H1 (cell line): Measurements from ENCODE around the gene ANO6. TPM values are rescaled to one million over a fixed set of nuclear protein-coding genes. Genes with fewer than 3 reads are reported as not detected.
A peak's percentile ranks its signal among the peaks of the same experiment; 100 is the strongest.

ENCODE experiments used
- CTCF ChIA-PET: fragments of 300-600 bp; sonication (Branson Sonifier 250); formaldehyde crosslinking; loops from one replicate; lab custom pipeline; 2021; ENCODE audit not compliant: partially characterized antibody; lab: Charles Lee
- POLR2A ChIA-PET: fragments of 300-600 bp; sonication (Branson Sonifier 250); formaldehyde crosslinking; loops from one replicate; lab custom pipeline; 2021; ENCODE audit warnings: inconsistent platforms; ENCODE audit not compliant: partially characterized antibody; lab: Charles Lee
- DNase-seq, 2 experiments: peaks; one replicate each; pipeline versions ENCODE4 v3.0.0 to v3.0.0-alpha.2; 2010 to 2022; ENCODE audit warnings: low spot score in 2 of 2, low read depth in 1 of 2, mixed read lengths in 1 of 2
- FAIRE-seq: peaks from 2 replicates; lab custom pipeline; 2011; peaks lifted over from hg19 to GRCh38; lab: Jason Lieb, UNC
- H2AFZ ChIP-seq: 2 replicates; pipeline ENCODE4 v1.8.1; 2012; ENCODE audit warnings: low read length, inconsistent platforms
- H2AK5ac ChIP-seq: 2 replicates; pipeline ENCODE4 v1.6.1; 2013; ENCODE audit warnings: low read depth, low read length
- H2BK120ac ChIP-seq: replicated peaks from 2 replicates; pipeline ENCODE3; 2013; ENCODE audit warnings: low read depth, low read length, inconsistent platforms
- H2BK12ac ChIP-seq: 2 replicates; pipeline ENCODE4 v1.6.1; 2013; ENCODE audit warnings: low read depth, low read length
- H2BK15ac ChIP-seq: 2 replicates; pipeline ENCODE4 v1.6.1; 2013; ENCODE audit warnings: low read length
- H2BK20ac ChIP-seq: 2 replicates; pipeline ENCODE4 v1.6.1; 2013; ENCODE audit warnings: low read length
- H2BK5ac ChIP-seq: 2 replicates; pipeline ENCODE4 v1.6.1; 2013; ENCODE audit warnings: low read depth, low read length
- H3K14ac ChIP-seq: 2 replicates; pipeline ENCODE4 v1.6.1; 2013; ENCODE audit warnings: inconsistent platforms; ENCODE audit not compliant: insufficient read length
- H3K18ac ChIP-seq: 2 replicates; pipeline ENCODE4 v1.6.1; 2013; ENCODE audit warnings: low read length; ENCODE audit errors: extremely low read depth
- H3K23ac ChIP-seq: 2 replicates; pipeline ENCODE4 v1.6.1; 2013; ENCODE audit warnings: inconsistent platforms; ENCODE audit not compliant: insufficient read length
- H3K23me2 ChIP-seq: 2 replicates; pipeline ENCODE4 v1.6.1; 2013; ENCODE audit warnings: low read depth, low read length
- H3K27ac ChIP-seq: 2 replicates; pipeline ENCODE4 v1.6.1; 2011; ENCODE audit warnings: low read depth, low read length, inconsistent platforms
- H3K27me3 ChIP-seq, 4 experiments: replicated peaks in 1 of 4; 1 replicate in 1 of 4; 2 replicates in 3 of 4; pipeline versions ENCODE4 v1.6.1 to v1.8.1; 2011 to 2013; ENCODE audit warnings: low read length in 3 of 4, mild to moderate bottlenecking in 3 of 4, inconsistent platforms in 2 of 4, mixed read lengths in 2 of 4, moderate library complexity in 1 of 4; ENCODE audit not compliant: control insufficient read depth in 3 of 4, insufficient read depth in 3 of 4; ENCODE audit errors: extremely low read depth in 1 of 4
- H3K36me3 ChIP-seq, 4 experiments: 2 replicates each; pipeline versions ENCODE4 v1.6.1 to v1.8.1; 2011 to 2013; ENCODE audit warnings: mild to moderate bottlenecking in 4 of 4, low read length in 3 of 4, moderate library complexity in 2 of 4, control low read depth in 1 of 4, inconsistent platforms in 1 of 4; ENCODE audit not compliant: insufficient read depth in 4 of 4, control insufficient read depth in 2 of 4
- H3K4ac ChIP-seq: replicated peaks from 2 replicates; pipeline ENCODE3; 2013; ENCODE audit warnings: low read length, low read depth, mixed read lengths, inconsistent platforms; ENCODE audit not compliant: insufficient read length
- H3K4me1 ChIP-seq, 4 experiments: replicated peaks in 1 of 4; 1 replicate in 1 of 4; 2 replicates in 3 of 4; pipeline versions ENCODE4 v1.6.1 to v1.8.1; 2011 to 2013; ENCODE audit warnings: low read length in 3 of 4, inconsistent platforms in 2 of 4, mixed read lengths in 1 of 4; ENCODE audit not compliant: insufficient read depth in 4 of 4, control insufficient read depth in 3 of 4
- H3K4me2 ChIP-seq, 2 experiments: 2 replicates each; pipeline versions ENCODE4 v1.6.1 to v1.8.1; 2011 to 2013; ENCODE audit warnings: low read depth in 2 of 2, low read length in 2 of 2, control low read depth in 1 of 2, inconsistent platforms in 1 of 2, mild to moderate bottlenecking in 1 of 2; ENCODE audit not compliant: insufficient read depth in 1 of 2
- H3K4me3 ChIP-seq, 4 experiments: fragments of 200-600, 300-600 bp in 1 of 4; sonication (generic), shearing (Covaris generic), sonication (Bioruptor Twin) in 1 of 4; 2 replicates each; pipeline versions ENCODE4 v1.5.1 to v1.8.1; 2011 to 2016; ENCODE audit warnings: low read length in 4 of 4, low read depth in 3 of 4, control low read depth in 2 of 4, inconsistent platforms in 2 of 4, mild to moderate bottlenecking in 2 of 4, mixed read lengths in 1 of 4, moderate library complexity in 1 of 4; ENCODE audit not compliant: insufficient read depth in 2 of 4; ENCODE audit errors: extremely low read depth in 1 of 4
- H3K56ac ChIP-seq: replicated peaks from 2 replicates; pipeline ENCODE3; 2013; ENCODE audit warnings: low read depth, mild to moderate bottlenecking, mixed read lengths, low read length, inconsistent platforms; ENCODE audit not compliant: insufficient read length
- H3K79me1 ChIP-seq: 2 replicates; pipeline ENCODE4 v1.6.1; 2013; ENCODE audit warnings: low read depth, low read length, control low read depth
- H3K79me2 ChIP-seq, 2 experiments: 2 replicates each; pipeline versions ENCODE4 v1.6.1 to v1.8.1; 2012 to 2013; ENCODE audit warnings: low read length in 2 of 2, mild to moderate bottlenecking in 2 of 2, inconsistent platforms in 1 of 2; ENCODE audit not compliant: insufficient read depth in 2 of 2, control insufficient read depth in 1 of 2
- H3K9ac ChIP-seq, 4 experiments: replicated peaks in 1 of 4; 1 replicate in 1 of 4; 2 replicates in 3 of 4; pipeline versions ENCODE4 v1.6.1 to v1.8.1; 2011 to 2013; ENCODE audit warnings: low read depth in 3 of 4, low read length in 3 of 4, control low read depth in 2 of 4, mild to moderate bottlenecking in 2 of 4, moderate library complexity in 2 of 4, inconsistent platforms in 1 of 4; ENCODE audit errors: extremely low read depth in 1 of 4
- H3K9me3 ChIP-seq, 2 experiments: 2 replicates each; pipeline versions ENCODE4 v1.6.1 to v1.8.1; 2012 to 2013; ENCODE audit warnings: mild to moderate bottlenecking in 2 of 2, moderate library complexity in 2 of 2, control low read depth in 1 of 2, inconsistent platforms in 1 of 2, low read depth in 1 of 2, low read length in 1 of 2, mixed read lengths in 1 of 2; ENCODE audit not compliant: insufficient read depth in 2 of 2
- H4K20me1 ChIP-seq, 2 experiments: replicated peaks in 1 of 2; 2 replicates each; pipeline versions ENCODE3 to v1.8.1; 2011 to 2013; ENCODE audit warnings: inconsistent platforms in 2 of 2, low read length in 2 of 2, mild to moderate bottlenecking in 1 of 2; ENCODE audit not compliant: insufficient read depth in 2 of 2, control insufficient read depth in 1 of 2
- H4K5ac ChIP-seq: 2 replicates; pipeline ENCODE4 v1.6.1; 2013; ENCODE audit warnings: low read length, low read depth, mixed read lengths, inconsistent platforms; ENCODE audit not compliant: insufficient read length
- H4K8ac ChIP-seq: 2 replicates; pipeline ENCODE4 v1.8.0; 2013; ENCODE audit warnings: mild to moderate bottlenecking, moderate library complexity, low read length, inconsistent platforms; ENCODE audit not compliant: insufficient read depth; ENCODE audit errors: extremely low read depth
- H4K91ac ChIP-seq: replicated peaks from 2 replicates; pipeline ENCODE3; 2013; ENCODE audit warnings: low read length, mixed read lengths, inconsistent platforms; ENCODE audit not compliant: insufficient read length
- ASH2L ChIP-seq: fragments of 200-600, 300-600 bp; sonication (generic); IDR thresholded peaks from one replicate; pipeline ENCODE4 v1.7.1; 2017; ENCODE audit warnings: low read length
- RNF2 ChIP-seq: fragments of 200-900, 300-1000 bp; sonication (generic); IDR thresholded peaks from 2 replicates; pipeline ENCODE4 v1.7.1; 2016; ENCODE audit warnings: borderline replicate concordance, low read depth, mild to moderate bottlenecking, antibody characterized with exemption, low read length; ENCODE audit not compliant: poor library complexity, severe bottlenecking; ENCODE audit errors: missing control alignments
- SP1 ChIP-seq: IDR thresholded peaks from 2 replicates; pipeline ENCODE4 v1.6.1; 2011; ENCODE audit warnings: low read depth, low read length
- WGBS, 2 experiments: shearing (Covaris generic) in 1 of 2; methylation state at CpG; one replicate each; pipeline versions ENCODE4 v1.1.6 to v1.1.7; 2013 to 2015; ENCODE audit warnings: low lambda C conversion rate in 2 of 2, mixed read lengths in 2 of 2, inconsistent platforms in 1 of 2, low coverage in 1 of 2, missing lambda C conversion rate in 1 of 2; ENCODE audit not compliant: insufficient replicate concordance in 2 of 2, insufficient coverage in 1 of 2, insufficient read length in 1 of 2; ENCODE audit errors: extremely low coverage in 1 of 2, missing lambda C conversion rate in 1 of 2; 5-methylcytosine and 5-hydroxymethylcytosine counted together
- polyA plus RNA-seq, 7 experiments: library from polyadenylated mRNA; depleted of rRNA in 3 of 7; stranded (reverse) in 5 of 7; unstranded in 2 of 7; fragments of >200 nt in 5 of 7; fragments of 200-250 nt in 2 of 7; gene quantifications; 1 replicate in 5 of 7; 2 replicates in 1 of 7; 4 replicates in 1 of 7; pipeline versions ENCODE4 v1.2.1 to v1.2.3, GENCODE V29; 2011 to 2013; ENCODE audit warnings: missing spikeins in 2 of 7, mixed read lengths in 2 of 7
- total RNA-seq: library from RNA; stranded (reverse); fragmentation: NEBNext Ultra II Directional; extraction: Animal tissue kit (Norgen Biotek cat#: 25700); gene quantifications from 2 replicates; pipeline ENCODE4 v1.2.1, GENCODE V29; 2021

ANO6 gene
- total and polyA plus RNA-seq, 2 of the 8 experiments (the other 6 are each of a cell fraction or from before 2014, with no cell fraction given), result 15.1 to 39.7 TPM

DNA sequence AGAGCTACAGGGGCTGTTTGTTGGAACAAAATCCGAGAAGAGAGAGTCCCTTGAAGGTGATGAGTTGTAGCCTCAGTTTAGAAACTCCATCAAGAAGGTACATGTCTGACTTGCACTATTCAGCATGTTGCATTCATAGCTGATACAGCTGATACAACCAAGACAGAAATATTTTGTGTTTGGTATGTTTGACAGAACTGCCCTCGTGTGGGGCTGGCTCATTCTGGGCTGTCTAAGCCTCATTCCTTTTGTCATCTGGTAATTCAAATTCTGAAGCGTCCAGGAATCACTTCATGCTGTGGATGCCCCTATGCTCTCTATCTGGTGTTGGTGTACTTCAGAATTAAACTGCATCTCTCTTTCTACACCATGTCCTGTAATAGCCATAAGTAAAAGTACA lies 126.3 kb downstream of the ANO6 start:
- no peak overlapping the region for H3K27ac ChIP-seq
- no peak overlapping the region for H2AFZ ChIP-seq
- no peaks in the 10 kb centered on the region for H3K23me2 ChIP-seq
- no peak overlapping the region for H2BK5ac ChIP-seq
- H3K79me1 ChIP-seq, result no peaks in the 10 kb centered on the region
- H3K36me3 ChIP-seq, result peaks cover 0 to under 1% (median 0%) of the 10 kb centered on the region in 4 experiments; a peak in 1 of 8 replicates
- H3K4me1 ChIP-seq, result no peaks in the 10 kb centered on the region; a peak in 1 of 7 replicates
- DNase-seq (no peak), FAIRE-seq (no peak)
- no peak overlapping the region for H4K5ac ChIP-seq
- H2BK15ac ChIP-seq, result no peak overlapping the region
- no peaks in the 10 kb centered on the region for H3K27me3 ChIP-seq
- no peak overlapping the region for H2BK12ac ChIP-seq
- H3K9ac ChIP-seq, result no peak overlapping the region
- WGBS, 2 experiments, result 84% methylated on average over 3 of the region's 3 CpGs; no CpG with 5 or more reads in 1 of the 2 experiments
- H3K56ac ChIP-seq, result no peak overlapping the region
- no peaks in the 10 kb centered on the region for H3K79me2 ChIP-seq
- no peak overlapping the region for H2BK20ac ChIP-seq
- H4K20me1 ChIP-seq, result no peaks in the 10 kb centered on the region
- no peak overlapping the region for H4K91ac ChIP-seq
- no peak overlapping the region for H3K4me2 ChIP-seq
- no peak overlapping the region for H3K4me3 ChIP-seq
- H3K18ac ChIP-seq, result no peak overlapping the region
- no peak overlapping the region for H2BK120ac ChIP-seq
- H3K4ac ChIP-seq, result no peak overlapping the region
- no peak overlapping the region for H3K14ac ChIP-seq
- no peak overlapping the region for H4K8ac ChIP-seq
- CTCF ChIA-PET, result interaction anchor here (0.9 to 1.3 kb wide), 2 partner anchors 9 to 110 kb away, joined by 3 to 5 read pairs; no protein-coding TSS in a partner anchor
- POLR2A ChIA-PET, result interaction anchor here (0.7 kb wide), 1 partner anchor 10 kb away, joined by 3 read pairs; no protein-coding TSS in a partner anchor
- TF ChIP-seq RNF2, result no peak
- TF ChIP-seq ASH2L, result no peak
- no peak for TF ChIP-seq SP1
- H2AK5ac ChIP-seq, result no peak overlapping the region
- H3K23ac ChIP-seq, result peak overlapping the region; percentile 75
- no peaks in the 10 kb centered on the region for H3K9me3 ChIP-seq
